A549 treated with CpdA at 1 μM for 4 hours (cell line): ENCODE measurements around the gene CISTR. TPM values are rescaled to one million over a fixed set of nuclear protein-coding genes. Genes with fewer than 3 reads are reported as not detected.

Experiments used
- total RNA-seq: library from RNA; stranded (reverse); fragments of 200-300 nt; extraction: Qiagen RNA extraction; gene quantifications from 5 replicates; pipeline ENCODE4 v1.2.3, GENCODE V29; 2022; ENCODE audit warnings: low read depth

Gene CISTR
- not detected in 5 replicates for total RNA-seq

DNA sequence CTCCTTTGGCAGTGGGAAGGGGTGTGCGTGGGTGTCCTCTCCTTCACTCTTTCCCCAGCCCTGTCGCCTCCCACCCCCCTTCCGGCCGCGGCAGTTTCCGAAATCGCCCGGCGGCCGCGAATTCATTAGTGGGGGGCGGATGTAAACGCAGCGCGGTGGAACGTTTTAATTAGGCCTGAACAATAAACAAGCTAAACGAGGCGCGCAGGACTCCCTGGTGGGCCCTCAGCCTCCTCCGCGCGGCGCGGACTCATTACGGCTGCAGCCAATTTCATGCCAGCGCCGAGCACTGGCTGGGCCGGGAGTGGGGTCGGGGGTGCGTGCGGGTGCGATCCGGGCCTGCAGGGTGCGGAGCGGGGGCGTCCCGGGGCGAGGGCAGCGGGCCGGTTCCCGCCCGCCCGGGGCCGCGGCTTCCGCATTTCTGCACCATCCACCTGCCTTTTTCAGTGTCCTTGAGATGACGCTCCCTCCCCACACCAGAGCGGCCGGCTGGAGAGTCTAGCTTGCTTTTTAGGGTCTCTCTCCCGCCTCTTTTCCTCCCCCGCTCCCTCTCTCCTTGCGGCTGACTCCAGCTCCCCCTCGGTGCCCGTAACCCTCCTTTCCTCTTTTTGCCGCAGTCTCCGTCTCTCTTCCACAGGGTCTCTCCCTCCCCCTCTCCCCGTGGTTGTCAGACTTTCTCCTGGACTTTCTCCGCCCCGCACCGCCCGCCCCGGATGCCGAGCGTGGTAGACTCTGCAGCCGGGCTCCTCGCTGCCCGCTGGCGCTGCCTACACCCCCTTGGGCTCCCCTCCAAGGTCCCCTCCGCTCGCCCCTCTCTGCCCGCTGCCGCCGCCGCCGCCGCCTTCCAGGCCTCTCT lies at the start of gene CISTR:
TSS of gene CISTR (minus strand) at position 644 of the 856 bp plus-strand sequence.

GRCh38 chr12:53727310-53728041 lies 24.3 kb downstream of the CISTR start, which contains the start of gene CALCOCO1:
TSS of gene CALCOCO1 (minus strand) at chr12:53727452. CDS start at chr12:53725242, 2,210 bp downstream.

Other genes starting within 250 kb of the CISTR start
- gene NPFF, start 244.5 kb downstream of the CISTR start, total RNA-seq: not detected in 5 replicates
- gene ATF7, start 125.6 kb downstream of the CISTR start, total RNA-seq: 17.9 to 18.8 TPM (median 18.4 TPM) in 5 replicates
- 570 to 734 TPM (median 654 TPM) in 5 replicates for gene ATP5MC2, start 75.9 kb downstream of the CISTR start, total RNA-seq
- gene CALCOCO1, start 24.5 kb downstream of the CISTR start, total RNA-seq: 19.3 to 25.6 TPM (median 21.0 TPM) in 5 replicates
- 7.5 to 12.4 TPM (median 8.7 TPM) in 5 replicates for gene HOXC13, start 186.9 kb upstream of the CISTR start, total RNA-seq
- gene HOXC12, start 202.9 kb upstream of the CISTR start, total RNA-seq: not detected in 5 replicates
- gene HOXC11, start 221.1 kb upstream of the CISTR start, total RNA-seq: 0.38 to 0.57 TPM (median 0.44 TPM) in 5 replicates
- 0.16 to 0.24 TPM (median 0.18 TPM) in 3 of 5 replicates, not detected in the others for gene HOTAIR, start 223.0 kb upstream of the CISTR start, total RNA-seq
- gene HOXC10, start 233.2 kb upstream of the CISTR start, total RNA-seq: 2.2 to 3.1 TPM (median 2.8 TPM) in 5 replicates
- 10.6 to 13.6 TPM (median 12.5 TPM) in 5 replicates for gene HOXC9, start 248.2 kb upstream of the CISTR start, total RNA-seq